ENCODE results near the gene ASB7.
A peak's percentile ranks its signal among the peaks of the same experiment; 100 is the strongest.

The ASB7 gene

GRCh38 chr15:100653608-100654007, 51.2 kb downstream of the ASB7 start:
- no peak for DNase-seq

DNA sequence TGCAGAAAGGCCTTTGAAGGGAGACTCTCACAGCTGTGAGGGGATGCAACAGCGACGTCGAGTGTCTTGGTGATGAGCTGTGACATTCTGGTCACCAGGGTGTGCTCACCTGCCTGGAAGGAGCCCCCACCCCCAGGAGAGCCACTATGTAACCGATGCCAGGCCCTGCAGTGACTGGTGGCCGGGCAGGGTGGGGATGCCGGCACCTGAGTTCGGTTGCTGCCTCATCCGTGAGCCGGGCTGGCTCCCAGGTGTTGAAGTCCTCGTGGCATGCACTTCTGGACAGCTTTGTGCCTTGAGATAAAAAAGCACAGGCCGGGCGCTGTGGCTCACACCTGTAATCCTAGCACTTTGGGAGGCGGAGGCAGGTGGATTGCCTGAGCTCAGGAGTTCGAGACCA, 56.5 kb downstream of the ASB7 start:
- no peak for DNase-seq

GRCh38 chr15:100661156-100661555, 58.8 kb downstream of the ASB7 start:
- no peak for DNase-seq

DNA sequence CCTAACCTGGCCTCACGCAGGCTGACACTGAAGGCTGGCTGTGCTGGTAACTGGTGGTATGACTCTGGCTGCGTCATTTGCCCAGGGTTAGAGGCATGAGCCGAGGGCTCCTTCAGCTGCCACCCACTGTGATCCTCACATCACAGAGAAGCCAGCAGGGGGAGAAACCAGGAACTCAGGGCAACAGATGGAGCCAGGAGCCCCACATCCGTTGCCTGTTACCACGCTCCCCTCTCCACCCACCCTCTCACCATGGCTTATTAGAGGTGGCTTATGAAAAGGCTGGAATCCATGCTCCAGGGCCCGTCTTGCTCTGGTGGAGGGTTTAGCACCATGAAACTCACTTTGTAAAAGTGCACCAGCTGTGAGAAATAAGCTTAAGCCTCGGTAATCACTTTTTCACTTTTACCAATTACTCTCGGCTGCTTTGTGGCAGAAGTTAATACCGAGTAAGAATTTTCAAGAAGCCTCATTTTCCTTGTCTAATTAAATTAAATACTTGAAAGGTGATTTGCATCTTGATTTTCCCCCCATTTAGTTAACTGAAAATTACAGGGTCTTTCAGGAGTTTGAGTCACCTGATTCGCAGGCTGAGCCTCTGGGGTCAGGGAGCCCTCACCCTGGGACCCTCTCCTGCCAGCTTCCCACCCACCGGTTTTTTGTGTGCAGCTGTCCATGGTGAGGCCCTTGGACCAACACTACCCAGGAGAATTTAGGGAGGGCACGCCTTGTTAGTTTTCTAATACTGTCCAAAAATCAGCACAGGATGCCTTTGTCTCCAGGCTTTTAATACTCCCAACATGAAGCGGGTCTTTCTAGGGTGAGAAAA, 60.9 kb downstream of the ASB7 start:
- DNase-seq = no peak

- DNase-seq = no peak
Observed at GRCh38 chr15:100663915-100664281, 61.5 kb downstream of the ASB7 start.

DNA sequence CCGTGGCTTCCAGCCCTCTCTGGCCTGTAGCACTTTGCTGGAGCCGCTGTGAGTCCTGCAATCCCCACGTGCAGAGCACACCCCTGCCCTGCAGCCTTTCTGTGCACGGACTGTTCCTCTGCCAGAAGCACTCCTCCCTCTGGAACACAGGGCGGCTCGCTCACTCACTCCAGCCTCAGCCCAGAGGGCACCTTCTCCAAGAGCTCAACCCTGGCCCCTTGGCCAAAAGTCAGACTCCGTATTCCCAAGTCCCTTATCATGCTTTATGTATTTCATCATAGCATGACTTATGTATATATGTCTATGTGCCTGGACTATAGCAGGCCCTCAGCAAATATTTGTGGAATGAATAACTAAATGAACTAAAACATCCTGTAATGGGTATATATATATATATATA, 63.2 kb downstream of the ASB7 start:
- DNase-seq = peak; percentile 43

DNA sequence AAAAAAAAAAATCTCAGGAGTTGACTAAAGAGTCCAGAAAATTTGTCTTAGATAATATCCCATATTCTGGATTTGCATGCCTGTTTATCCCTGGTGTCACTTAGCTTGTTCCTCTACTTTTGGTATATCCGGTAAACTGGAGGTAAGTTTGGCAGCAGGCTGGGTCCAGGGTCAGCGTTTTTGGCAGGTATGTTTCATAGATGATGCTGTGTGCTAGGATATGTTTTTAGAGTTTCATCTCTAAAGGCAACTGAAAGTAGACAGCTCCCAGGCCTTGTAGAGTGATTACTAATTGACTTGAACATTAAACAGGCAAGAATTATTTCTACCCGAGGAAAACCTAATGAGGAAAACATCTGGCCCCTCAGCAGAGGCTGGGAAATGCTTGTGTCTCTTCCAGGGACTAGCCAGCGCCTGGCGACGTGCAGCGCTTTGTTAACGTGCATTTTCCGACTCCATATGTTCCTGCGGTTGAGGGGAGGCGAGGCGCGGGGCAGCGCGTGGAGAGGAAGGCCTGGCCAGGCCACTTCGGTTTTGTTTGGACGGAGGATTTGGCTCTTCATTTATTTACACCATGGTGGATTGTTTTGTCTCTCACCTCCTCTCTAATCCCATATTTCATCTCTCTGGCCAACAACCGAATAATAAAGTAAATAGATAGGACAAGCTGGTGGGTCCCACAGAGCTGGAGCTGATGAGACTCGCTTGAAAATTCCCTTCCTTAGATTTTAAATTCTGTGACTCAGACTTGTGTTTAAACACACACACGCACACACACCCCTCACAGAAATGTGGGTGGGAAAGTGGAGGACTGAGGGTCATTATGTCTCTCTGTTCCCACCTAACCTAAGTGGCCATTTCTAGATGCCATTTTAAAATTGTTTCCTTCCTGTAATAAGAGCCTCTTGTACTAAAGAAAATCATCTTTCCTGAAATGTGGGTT, 65.3 kb downstream of the ASB7 start:
- peak; percentile 90 for DNase-seq

DNA sequence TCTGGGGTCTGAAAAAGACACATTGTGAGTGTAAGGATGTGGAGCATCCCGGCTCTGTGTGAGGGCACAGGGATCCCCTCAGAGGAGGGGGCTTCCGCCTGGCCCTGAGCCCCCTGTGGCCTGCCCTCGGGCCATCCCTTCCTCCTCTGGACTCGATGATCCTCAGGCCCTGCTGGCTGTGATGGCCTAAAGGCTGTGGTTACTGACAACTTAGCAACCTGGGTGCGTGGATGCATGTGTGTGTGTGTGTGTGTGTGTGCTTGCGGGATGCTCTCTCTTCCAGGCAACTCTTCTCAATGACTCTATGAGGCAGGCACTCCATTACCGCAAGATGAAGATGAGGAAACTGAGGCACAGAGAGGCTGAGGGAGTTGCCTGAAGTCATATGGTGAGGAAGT, 66.0 kb downstream of the ASB7 start:
- no peak for DNase-seq

- no peak for DNase-seq
Observed at GRCh38 chr15:100669260-100669659, 66.9 kb downstream of the ASB7 start.

DNA sequence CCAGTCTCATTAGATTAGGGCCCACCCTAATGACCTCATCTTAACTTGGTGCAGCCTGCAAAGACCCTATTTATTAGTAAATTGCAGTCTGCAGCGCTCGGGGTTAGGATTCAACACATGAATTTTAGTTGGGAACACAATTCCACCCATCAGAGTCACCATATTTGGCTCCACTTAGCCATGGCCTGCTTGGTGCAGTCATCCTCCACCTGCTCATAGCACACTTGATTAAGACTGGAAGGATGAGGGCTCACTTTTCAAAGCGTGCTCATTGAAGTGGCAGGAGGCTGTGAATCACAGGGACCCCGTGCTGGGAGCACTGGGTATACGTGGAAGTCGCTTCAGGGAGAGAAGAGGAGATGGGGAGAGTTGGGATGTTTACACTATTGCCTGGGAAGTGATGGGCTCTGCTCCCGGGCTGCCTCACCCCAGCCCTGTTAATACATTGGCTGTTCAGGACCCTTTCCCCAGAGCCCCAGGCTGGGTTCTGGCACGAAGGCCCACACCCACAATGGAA, 68.2 kb downstream of the ASB7 start:
- DNase-seq = no peak

- no peak for DNase-seq
Observed at GRCh38 chr15:100671124-100671680, 68.8 kb downstream of the ASB7 start.

- DNase-seq = no peak
Observed at GRCh38 chr15:100671858-100672543, 69.6 kb downstream of the ASB7 start.

DNA sequence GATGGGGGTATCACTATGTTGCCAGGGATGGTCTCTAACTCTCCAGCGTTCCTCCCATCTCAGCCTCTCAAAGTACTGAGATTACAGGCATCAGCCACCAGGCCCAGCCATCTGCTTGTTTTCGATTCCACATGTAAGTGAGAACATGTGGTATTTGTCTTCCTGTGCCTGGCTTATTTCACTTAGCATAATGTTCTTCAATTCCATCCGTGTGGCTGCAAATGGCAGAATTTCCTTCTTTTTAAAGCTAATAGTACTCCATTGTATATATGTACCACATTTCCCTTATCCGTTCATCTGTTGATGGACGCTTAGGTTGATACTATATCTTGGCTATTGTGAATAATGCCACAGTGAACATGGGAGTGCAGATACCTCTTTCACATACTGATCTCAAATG, 70.6 kb downstream of the ASB7 start:
- no peak for DNase-seq

- peak; percentile 11 for DNase-seq
Observed at GRCh38 chr15:100679151-100679550, 76.8 kb downstream of the ASB7 start.

GRCh38 chr15:100680726-100681125, 78.3 kb downstream of the ASB7 start:
- DNase-seq = no peak

GRCh38 chr15:100681335-100681746, 79.0 kb downstream of the ASB7 start:
- no peak for DNase-seq

DNA sequence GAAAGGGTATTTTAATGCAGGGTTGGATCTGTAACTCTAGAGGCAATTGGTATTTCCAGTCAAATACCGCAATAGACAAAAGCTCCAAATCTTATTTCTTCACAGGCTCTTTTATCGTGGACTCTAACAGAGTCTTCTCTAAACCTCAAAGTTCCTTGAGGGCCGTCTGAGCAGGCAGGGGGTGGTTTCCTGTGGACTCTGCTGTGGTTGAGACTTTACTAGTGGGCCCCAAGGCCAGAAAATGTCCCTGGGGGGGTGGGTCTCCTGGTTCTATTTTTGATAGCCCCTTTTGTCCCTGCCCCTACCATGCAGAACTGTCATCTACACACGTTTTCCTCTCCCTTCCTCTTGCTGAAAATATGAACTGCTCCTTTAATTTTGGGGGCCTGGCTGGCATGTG, 80.1 kb downstream of the ASB7 start:
- DNase-seq = peak; percentile 18

GRCh38 chr15:100683434-100683833, 81.0 kb downstream of the ASB7 start:
- DNase-seq = peak; percentile 22

DNA sequence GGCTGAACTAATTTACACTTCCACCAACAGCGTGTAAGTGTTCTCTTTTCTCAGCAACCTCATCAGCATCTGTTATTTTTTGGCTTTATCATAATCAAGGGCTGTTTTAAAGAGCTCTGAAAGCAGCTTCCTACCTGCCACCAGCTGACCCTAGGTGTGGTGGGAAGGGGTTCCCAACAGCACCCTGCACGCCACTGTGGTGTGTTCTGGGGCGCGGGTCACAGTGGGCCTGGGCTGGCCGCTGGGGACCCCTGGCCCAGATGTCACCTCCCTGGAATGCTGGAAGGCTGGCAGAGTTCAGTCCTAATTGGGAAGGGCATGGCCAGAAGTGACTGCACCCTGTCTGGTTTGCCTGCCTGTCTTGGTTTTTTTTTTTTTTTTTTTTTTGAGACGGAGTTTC, 82.2 kb downstream of the ASB7 start:
- DNase-seq = no peak

GRCh38 chr15:100686021-100686724, 83.8 kb downstream of the ASB7 start:
- DNase-seq = no peak

- no peak for DNase-seq
Observed at GRCh38 chr15:100686725-100687473, 84.5 kb downstream of the ASB7 start.
